ENCODE data around the gene BCLAF3.

DNA sequence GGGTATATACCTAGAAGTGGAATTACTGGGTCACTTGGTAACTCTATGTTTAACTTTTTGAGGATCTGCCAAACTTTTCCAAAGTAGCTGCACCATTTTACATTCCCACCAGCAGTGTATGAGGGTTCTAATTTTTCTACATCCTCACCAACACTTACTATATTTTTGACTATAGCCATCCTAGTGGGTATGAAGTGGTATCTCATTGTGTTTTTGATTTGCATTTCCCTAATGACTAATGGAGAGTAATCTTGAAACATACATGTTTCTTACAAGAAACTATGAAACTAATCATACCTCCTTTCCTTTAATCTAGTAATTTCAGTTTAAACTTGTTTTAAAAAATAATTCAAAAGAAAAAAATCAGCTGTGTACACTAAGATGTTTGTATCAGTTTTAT lies 17.9 kb downstream of the BCLAF3 start:
- TF ChIP-seq CTCF (tag by site-specific recombination; IDR thresholded peaks at IDR 0.05) (no peak), ZNF292 (tag by site-specific recombination; IDR thresholded peaks at IDR 0.05; ENCODE audit: borderline replicate concordance, low read depth) (no peak), PRDM1 (tag by site-specific recombination; IDR thresholded peaks at IDR 0.05) (no peak), ZBTB7A (tag by site-specific recombination; IDR thresholded peaks at IDR 0.05; ENCODE audit: low read depth) (no peak), KLF16 (tag by site-specific recombination; IDR thresholded peaks at IDR 0.05) (no peak), SETDB1 (IDR thresholded peaks at IDR 0.05; ENCODE audit: insufficient read length, low read length) (no peak), SP2 (tag by site-specific recombination; IDR thresholded peaks at IDR 0.05) (no peak)
- TF ChIP-seq, protein P1, sequence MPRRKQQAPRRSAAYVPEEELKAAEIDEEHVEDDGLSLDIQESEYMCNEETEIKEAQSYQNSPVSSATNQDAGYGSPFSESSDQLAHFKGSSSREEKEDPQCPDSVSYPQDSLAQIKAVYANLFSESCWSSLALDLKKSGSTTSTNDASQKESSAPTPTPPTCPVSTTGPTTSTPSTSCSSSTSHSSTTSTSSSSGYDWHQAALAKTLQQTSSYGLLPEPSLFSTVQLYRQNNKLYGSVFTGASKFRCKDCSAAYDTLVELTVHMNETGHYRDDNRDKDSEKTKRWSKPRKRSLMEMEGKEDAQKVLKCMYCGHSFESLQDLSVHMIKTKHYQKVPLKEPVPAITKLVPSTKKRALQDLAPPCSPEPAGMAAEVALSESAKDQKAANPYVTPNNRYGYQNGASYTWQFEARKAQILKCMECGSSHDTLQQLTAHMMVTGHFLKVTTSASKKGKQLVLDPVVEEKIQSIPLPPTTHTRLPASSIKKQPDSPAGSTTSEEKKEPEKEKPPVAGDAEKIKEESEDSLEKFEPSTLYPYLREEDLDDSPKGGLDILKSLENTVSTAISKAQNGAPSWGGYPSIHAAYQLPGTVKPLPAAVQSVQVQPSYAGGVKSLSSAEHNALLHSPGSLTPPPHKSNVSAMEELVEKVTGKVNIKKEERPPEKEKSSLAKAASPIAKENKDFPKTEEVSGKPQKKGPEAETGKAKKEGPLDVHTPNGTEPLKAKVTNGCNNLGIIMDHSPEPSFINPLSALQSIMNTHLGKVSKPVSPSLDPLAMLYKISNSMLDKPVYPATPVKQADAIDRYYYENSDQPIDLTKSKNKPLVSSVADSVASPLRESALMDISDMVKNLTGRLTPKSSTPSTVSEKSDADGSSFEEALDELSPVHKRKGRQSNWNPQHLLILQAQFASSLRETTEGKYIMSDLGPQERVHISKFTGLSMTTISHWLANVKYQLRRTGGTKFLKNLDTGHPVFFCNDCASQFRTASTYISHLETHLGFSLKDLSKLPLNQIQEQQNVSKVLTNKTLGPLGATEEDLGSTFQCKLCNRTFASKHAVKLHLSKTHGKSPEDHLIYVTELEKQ (tag by site-specific recombination; IDR thresholded peaks at IDR 0.05; ENCODE audit: borderline replicate concordance): no peak
- TF ChIP-seq, protein P2, sequence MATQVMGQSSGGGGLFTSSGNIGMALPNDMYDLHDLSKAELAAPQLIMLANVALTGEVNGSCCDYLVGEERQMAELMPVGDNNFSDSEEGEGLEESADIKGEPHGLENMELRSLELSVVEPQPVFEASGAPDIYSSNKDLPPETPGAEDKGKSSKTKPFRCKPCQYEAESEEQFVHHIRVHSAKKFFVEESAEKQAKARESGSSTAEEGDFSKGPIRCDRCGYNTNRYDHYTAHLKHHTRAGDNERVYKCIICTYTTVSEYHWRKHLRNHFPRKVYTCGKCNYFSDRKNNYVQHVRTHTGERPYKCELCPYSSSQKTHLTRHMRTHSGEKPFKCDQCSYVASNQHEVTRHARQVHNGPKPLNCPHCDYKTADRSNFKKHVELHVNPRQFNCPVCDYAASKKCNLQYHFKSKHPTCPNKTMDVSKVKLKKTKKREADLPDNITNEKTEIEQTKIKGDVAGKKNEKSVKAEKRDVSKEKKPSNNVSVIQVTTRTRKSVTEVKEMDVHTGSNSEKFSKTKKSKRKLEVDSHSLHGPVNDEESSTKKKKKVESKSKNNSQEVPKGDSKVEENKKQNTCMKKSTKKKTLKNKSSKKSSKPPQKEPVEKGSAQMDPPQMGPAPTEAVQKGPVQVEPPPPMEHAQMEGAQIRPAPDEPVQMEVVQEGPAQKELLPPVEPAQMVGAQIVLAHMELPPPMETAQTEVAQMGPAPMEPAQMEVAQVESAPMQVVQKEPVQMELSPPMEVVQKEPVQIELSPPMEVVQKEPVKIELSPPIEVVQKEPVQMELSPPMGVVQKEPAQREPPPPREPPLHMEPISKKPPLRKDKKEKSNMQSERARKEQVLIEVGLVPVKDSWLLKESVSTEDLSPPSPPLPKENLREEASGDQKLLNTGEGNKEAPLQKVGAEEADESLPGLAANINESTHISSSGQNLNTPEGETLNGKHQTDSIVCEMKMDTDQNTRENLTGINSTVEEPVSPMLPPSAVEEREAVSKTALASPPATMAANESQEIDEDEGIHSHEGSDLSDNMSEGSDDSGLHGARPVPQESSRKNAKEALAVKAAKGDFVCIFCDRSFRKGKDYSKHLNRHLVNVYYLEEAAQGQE (tag by site-specific recombination; IDR thresholded peaks at IDR 0.05): no peak
